ENCODE measurements around the gene TACC2. TPM values are rescaled to one million over a fixed set of nuclear protein-coding genes. Genes with fewer than 3 reads are reported as not detected.
"Not testable (repeated sequence)": the region's sequence is repeated elsewhere in the genome, so short reads cannot be mapped to it uniquely, and the experiment has no call there.

TACC2 gene
- total RNA-seq, 1 donor from 2014 or later: 10.7 TPM

GRCh38 chr10:121965996-121966395, 23.0 kb upstream of the TACC2 start:
- no peak overlapping the region for H2AFZ ChIP-seq (replicated peaks)
- Mint-ChIP-seq H3K4me3 (no peak overlapping the region), H3K27me3 (ENCODE audit: insufficient read depth, low read depth) (no peaks in the 10 kb centered on the region), H3K9me3 (no peaks in the 10 kb centered on the region), H3K4me1 (no peaks in the 10 kb centered on the region), H3K27ac (no peak overlapping the region), H3K36me3 (peaks cover 32% of the 10 kb centered on the region)
- H4K20me1 ChIP-seq (ENCODE audit: low read depth): no peaks in the 10 kb centered on the region
- no peaks in the 10 kb centered on the region for H3F3A ChIP-seq (ENCODE audit: low read depth)
- H3K4me2 ChIP-seq: no peak overlapping the region
- H3K36me3 ChIP-seq: peaks cover 25% of the 10 kb centered on the region
- no peak overlapping the region for H3K4me3 ChIP-seq
- H3K9ac ChIP-seq: no peak overlapping the region
- no peaks in the 10 kb centered on the region for H3K4me1 ChIP-seq
- no peaks in the 10 kb centered on the region for H3K79me2 ChIP-seq (ENCODE audit: low read depth)
- no peak overlapping the region for H3K27ac ChIP-seq
- H3K27me3 ChIP-seq: no peaks in the 10 kb centered on the region
- TF ChIP-seq EZH2phosphoT487 (IDR thresholded peaks at IDR 0.05): no peak
- TF ChIP-seq CTCF (IDR thresholded peaks at IDR 0.05): no peak
- no peak for TF ChIP-seq EZH2 (IDR thresholded peaks at IDR 0.05)
- no peak for DNase-seq (ENCODE audit: low spot score)
- H3K9me3 ChIP-seq (ENCODE audit: low read depth): no peaks in the 10 kb centered on the region

- Mint-ChIP-seq H3K4me1 (peaks cover 15% of the 10 kb centered on the region), H3K36me3 (peaks cover 35% of the 10 kb centered on the region)
- not testable (repeated sequence) for H3K4me2 ChIP-seq; H3K9me3 Mint-ChIP-seq; H3K27me3 ChIP-seq; H3K9ac ChIP-seq; H3F3A ChIP-seq (ENCODE audit: low read depth); H2AFZ ChIP-seq (replicated peaks); H3K27ac ChIP-seq; H3K27me3 Mint-ChIP-seq (ENCODE audit: insufficient read depth, low read depth); DNase-seq (ENCODE audit: low spot score); H3K27ac Mint-ChIP-seq; H3K4me3 Mint-ChIP-seq; H3K9me3 ChIP-seq (ENCODE audit: low read depth); H3K4me3 ChIP-seq
- H4K20me1 ChIP-seq (ENCODE audit: low read depth): peaks cover 18% of the 10 kb centered on the region
- H3K4me1 ChIP-seq: peaks cover 12% of the 10 kb centered on the region
- H3K36me3 ChIP-seq: peaks cover 15% of the 10 kb centered on the region
- peaks cover 29% of the 10 kb centered on the region for H3K79me2 ChIP-seq (ENCODE audit: low read depth)
These were observed 19.9 kb upstream of the TACC2 start for GRCh38 chr10:121969086-121969485.

- H3K36me3 ChIP-seq: no peaks in the 10 kb centered on the region
- no peak overlapping the region for H3K27ac ChIP-seq
- Mint-ChIP-seq H3K36me3 (peaks cover 30% of the 10 kb centered on the region), H3K4me1 (peaks cover 16% of the 10 kb centered on the region), H3K27me3 (ENCODE audit: insufficient read depth, low read depth) (peaks cover 3% of the 10 kb centered on the region), H3K27ac (no peak overlapping the region), H3K9me3 (peaks cover 23% of the 10 kb centered on the region), H3K4me3 (peak overlapping the region; percentile 91)
- H3K27me3 ChIP-seq: no peaks in the 10 kb centered on the region
- peak overlapping the region; percentile 89 for H3K9ac ChIP-seq
- H3K4me1 ChIP-seq: peaks cover 12% of the 10 kb centered on the region
- H3K4me3 ChIP-seq: peak overlapping the region; percentile 81
- peak overlapping the region; percentile 78 for H2AFZ ChIP-seq (replicated peaks)
- H3K79me2 ChIP-seq (ENCODE audit: low read depth): peaks cover 34% of the 10 kb centered on the region
- peaks cover 18% of the 10 kb centered on the region for H3F3A ChIP-seq (ENCODE audit: low read depth)
- peaks cover 9% of the 10 kb centered on the region for H3K9me3 ChIP-seq (ENCODE audit: low read depth)
- TF ChIP-seq EZH2phosphoT487 (IDR thresholded peaks at IDR 0.05): no peak
- no peak for TF ChIP-seq EZH2 (IDR thresholded peaks at IDR 0.05)
- TF ChIP-seq CTCF (IDR thresholded peaks at IDR 0.05): no peak
- peak overlapping the region; percentile 88 for H3K4me2 ChIP-seq
- no peak for DNase-seq (ENCODE audit: low spot score)
- H4K20me1 ChIP-seq (ENCODE audit: low read depth): peaks cover 22% of the 10 kb centered on the region
These were observed 14.9 kb upstream of the TACC2 start for GRCh38 chr10:121974019-121974534.

- Mint-ChIP-seq H3K27me3 (ENCODE audit: insufficient read depth, low read depth) (peaks cover 3% of the 10 kb centered on the region), H3K36me3 (peaks cover 28% of the 10 kb centered on the region), H3K9me3 (peaks cover 23% of the 10 kb centered on the region), H3K4me1 (peaks cover 16% of the 10 kb centered on the region), H3K27ac (no peak within 1 kb of the TSS), H3K4me3 (peak within 1 kb of the TSS; percentile 91)
- Histone ChIP-seq H3F3A (ENCODE audit: low read depth) (peaks cover 18% of the 10 kb centered on the region), H2AFZ (replicated peaks) (peak within 1 kb of the TSS; percentile 78), H3K79me2 (ENCODE audit: low read depth) (peaks cover 34% of the 10 kb centered on the region), H3K27ac (peak within 1 kb of the TSS; percentile 95), H3K9ac (peak within 1 kb of the TSS; percentile 89), H3K9me3 (ENCODE audit: low read depth) (peaks cover 9% of the 10 kb centered on the region), H3K27me3 (no peaks in the 10 kb centered on the region), H3K4me3 (peak within 1 kb of the TSS; percentile 81), H3K4me2 (peak within 1 kb of the TSS; percentile 88), H4K20me1 (ENCODE audit: low read depth) (peaks cover 22% of the 10 kb centered on the region), H3K4me1 (peaks cover 12% of the 10 kb centered on the region), H3K36me3 (no peaks in the 10 kb centered on the region)
- TF ChIP-seq EZH2phosphoT487 (IDR thresholded peaks at IDR 0.05): no peak
- TF ChIP-seq EZH2 (IDR thresholded peaks at IDR 0.05): peak; percentile 49
- TF ChIP-seq CTCF (IDR thresholded peaks at IDR 0.05): peak; percentile 67
- peak; percentile 92 for DNase-seq (ENCODE audit: low spot score)
These were observed 14.2 kb upstream of the TACC2 start, which contains the start of gene NSMCE4A for GRCh38 chr10:121974535-121975294. TSS of gene NSMCE4A (minus strand) at chr10:121975217. CDS start at chr10:121975165, 52 bp downstream.
